ENCODE measurements around the gene NANOG.
"Not testable (repeated sequence)": the region's sequence is repeated elsewhere in the genome, so short reads cannot be mapped to it uniquely, and the experiment has no call there.

Gene NANOG

GRCh38 chr12:7787574-7788293 is 1.5 kb upstream of the NANOG start:
- no peaks in the 10 kb centered on the region for H3K9me3 ChIP-seq (ENCODE audit: insufficient read depth, low read length)
- peaks cover 20% of the 10 kb centered on the region for H3K36me3 ChIP-seq (ENCODE audit: insufficient read depth, insufficient read length, low read length)
- H3K27me3 ChIP-seq (ENCODE audit: insufficient read depth, insufficient read length) = no peaks in the 10 kb centered on the region
- DNase-seq (ENCODE audit: low read depth, low spot score) = peak; percentile 97
- H3K9ac ChIP-seq (ENCODE audit: insufficient read length, low read depth) = peak overlapping the region; percentile 80
- TF ChIP-seq SUZ12 (IDR thresholded peaks at IDR 0.05; ENCODE audit: extremely low read depth, insufficient read depth, insufficient read length) (no peak), YY1 (IDR thresholded peaks at IDR 0.05; ENCODE audit: insufficient read depth, insufficient read length) (no peak), ZNF274 (IDR thresholded peaks at IDR 0.05; ENCODE audit: low read depth, low read length) (no peak)
- peak overlapping the region; percentile 31 for H3K4me3 ChIP-seq (ENCODE audit: insufficient read length, low read depth)
- peaks cover 4% of the 10 kb centered on the region for H3K4me1 ChIP-seq (ENCODE audit: insufficient read depth, insufficient read length)

- H3K4me1 ChIP-seq (ENCODE audit: insufficient read depth, insufficient read length) = peaks cover 4% of the 10 kb centered on the region
- H3K27me3 ChIP-seq (ENCODE audit: insufficient read depth, insufficient read length) = no peaks in the 10 kb centered on the region
- H3K9me3 ChIP-seq (ENCODE audit: insufficient read depth, low read length) = no peaks in the 10 kb centered on the region
- TF ChIP-seq SUZ12 (IDR thresholded peaks at IDR 0.05; ENCODE audit: extremely low read depth, insufficient read depth, insufficient read length) = no peak
- TF ChIP-seq YY1 (IDR thresholded peaks at IDR 0.05; ENCODE audit: insufficient read depth, insufficient read length) = no peak
- TF ChIP-seq ZNF274 (IDR thresholded peaks at IDR 0.05; ENCODE audit: low read depth, low read length) = no peak
- H3K4me3 ChIP-seq (ENCODE audit: insufficient read length, low read depth) = peak overlapping the region; percentile 31
- DNase-seq (ENCODE audit: low read depth, low spot score) = no peak
- H3K9ac ChIP-seq (ENCODE audit: insufficient read length, low read depth) = peak overlapping the region; percentile 80
- peaks cover 23% of the 10 kb centered on the region for H3K36me3 ChIP-seq (ENCODE audit: insufficient read depth, insufficient read length, low read length)
Measured at GRCh38 chr12:7788294-7788660, 925 bp upstream of the NANOG start.

- no peaks in the 10 kb centered on the region for H3K27me3 ChIP-seq (ENCODE audit: insufficient read depth, insufficient read length)
- no peak for DNase-seq (ENCODE audit: low read depth, low spot score)
- no peak for TF ChIP-seq YY1 (IDR thresholded peaks at IDR 0.05; ENCODE audit: insufficient read depth, insufficient read length)
- no peak for TF ChIP-seq SUZ12 (IDR thresholded peaks at IDR 0.05; ENCODE audit: extremely low read depth, insufficient read depth, insufficient read length)
- TF ChIP-seq ZNF274 (IDR thresholded peaks at IDR 0.05; ENCODE audit: low read depth, low read length) = no peak
- H3K4me1 ChIP-seq (ENCODE audit: insufficient read depth, insufficient read length) = no peaks in the 10 kb centered on the region
- H3K4me3 ChIP-seq (ENCODE audit: insufficient read length, low read depth) = no peak overlapping the region
- H3K9ac ChIP-seq (ENCODE audit: insufficient read length, low read depth) = no peak overlapping the region
- H3K36me3 ChIP-seq (ENCODE audit: insufficient read depth, insufficient read length, low read length) = peaks cover 41% of the 10 kb centered on the region
- no peaks in the 10 kb centered on the region for H3K9me3 ChIP-seq (ENCODE audit: insufficient read depth, low read length)
Measured at GRCh38 chr12:7793211-7793610, 4.0 kb downstream of the NANOG start.

- not testable (repeated sequence) for H3K9ac ChIP-seq (ENCODE audit: insufficient read length, low read depth); H3K9me3 ChIP-seq (ENCODE audit: insufficient read depth, low read length); H3K4me1 ChIP-seq (ENCODE audit: insufficient read depth, insufficient read length); H3K27me3 ChIP-seq (ENCODE audit: insufficient read depth, insufficient read length); DNase-seq (ENCODE audit: low read depth, low spot score); H3K4me3 ChIP-seq (ENCODE audit: insufficient read length, low read depth)
- peaks cover 39% of the 10 kb centered on the region for H3K36me3 ChIP-seq (ENCODE audit: insufficient read depth, insufficient read length, low read length)
Measured at GRCh38 chr12:7797269-7797668, 8.1 kb downstream of the NANOG start.

- Histone ChIP-seq H3K9me3 (ENCODE audit: insufficient read depth, low read length) (no peaks in the 10 kb centered on the region), H3K9ac (ENCODE audit: insufficient read length, low read depth) (peak overlapping the region; percentile 52), H3K36me3 (ENCODE audit: insufficient read depth, insufficient read length, low read length) (peaks cover 35% of the 10 kb centered on the region), H3K4me3 (ENCODE audit: insufficient read length, low read depth) (no peak overlapping the region), H3K27me3 (ENCODE audit: insufficient read depth, insufficient read length) (no peaks in the 10 kb centered on the region), H3K4me1 (ENCODE audit: insufficient read depth, insufficient read length) (peaks cover 3% of the 10 kb centered on the region)
- no peak for DNase-seq (ENCODE audit: low read depth, low spot score)
- TF ChIP-seq SUZ12 (IDR thresholded peaks at IDR 0.05; ENCODE audit: extremely low read depth, insufficient read depth, insufficient read length) (no peak), ZNF274 (IDR thresholded peaks at IDR 0.05; ENCODE audit: low read depth, low read length) (no peak), YY1 (IDR thresholded peaks at IDR 0.05; ENCODE audit: insufficient read depth, insufficient read length) (no peak)
Measured at GRCh38 chr12:7797698-7798398, 8.6 kb downstream of the NANOG start.

GRCh38 chr12:7798750-7799308 is 9.6 kb downstream of the NANOG start:
- H3K9ac ChIP-seq (ENCODE audit: insufficient read length, low read depth) = peak overlapping the region; percentile 12
- not testable (repeated sequence) for DNase-seq (ENCODE audit: low read depth, low spot score); H3K27me3 ChIP-seq (ENCODE audit: insufficient read depth, insufficient read length)

GRCh38 chr12:7801460-7801859 is 12.3 kb downstream of the NANOG start:
- H3K27me3 ChIP-seq (ENCODE audit: insufficient read depth, insufficient read length) = no peaks in the 10 kb centered on the region

More at GRCh38 chr12:7798750-7799308, 9.6 kb downstream of the NANOG start:
- not testable (repeated sequence) for H3K9me3 ChIP-seq (ENCODE audit: insufficient read depth, low read length); H3K4me1 ChIP-seq (ENCODE audit: insufficient read depth, insufficient read length); H3K4me3 ChIP-seq (ENCODE audit: insufficient read length, low read depth)
- peaks cover 27% of the 10 kb centered on the region for H3K36me3 ChIP-seq (ENCODE audit: insufficient read depth, insufficient read length, low read length)

GRCh38 chr12:7806319-7806718 is 17.1 kb downstream of the NANOG start:
- not testable (repeated sequence) for H3K4me1 ChIP-seq (ENCODE audit: insufficient read depth, insufficient read length); DNase-seq (ENCODE audit: low read depth, low spot score); H3K9me3 ChIP-seq (ENCODE audit: insufficient read depth, low read length); H3K36me3 ChIP-seq (ENCODE audit: insufficient read depth, insufficient read length, low read length); H3K4me3 ChIP-seq (ENCODE audit: insufficient read length, low read depth); H3K27me3 ChIP-seq (ENCODE audit: insufficient read depth, insufficient read length); H3K9ac ChIP-seq (ENCODE audit: insufficient read length, low read depth)

More at GRCh38 chr12:7801460-7801859, 12.3 kb downstream of the NANOG start:
- no peak for TF ChIP-seq SUZ12 (IDR thresholded peaks at IDR 0.05; ENCODE audit: extremely low read depth, insufficient read depth, insufficient read length)
- TF ChIP-seq ZNF274 (IDR thresholded peaks at IDR 0.05; ENCODE audit: low read depth, low read length) = no peak
- no peak for TF ChIP-seq YY1 (IDR thresholded peaks at IDR 0.05; ENCODE audit: insufficient read depth, insufficient read length)
- H3K9me3 ChIP-seq (ENCODE audit: insufficient read depth, low read length) = no peaks in the 10 kb centered on the region
- H3K4me3 ChIP-seq (ENCODE audit: insufficient read length, low read depth) = no peak overlapping the region
- H3K4me1 ChIP-seq (ENCODE audit: insufficient read depth, insufficient read length) = peaks cover 3% of the 10 kb centered on the region
- no peak for DNase-seq (ENCODE audit: low read depth, low spot score)
- H3K36me3 ChIP-seq (ENCODE audit: insufficient read depth, insufficient read length, low read length) = peaks cover 18% of the 10 kb centered on the region
- H3K9ac ChIP-seq (ENCODE audit: insufficient read length, low read depth) = no peak overlapping the region

All from NT2/D1 (cell line).